Measurements from ENCODE around the gene PEX14. TPM values are rescaled to one million over a fixed set of nuclear protein-coding genes. Genes with fewer than 3 reads are reported as not detected.

PEX14 gene
- total RNA-seq, 1 experiment from 2014 or later, result 9.1 TPM

DNA sequence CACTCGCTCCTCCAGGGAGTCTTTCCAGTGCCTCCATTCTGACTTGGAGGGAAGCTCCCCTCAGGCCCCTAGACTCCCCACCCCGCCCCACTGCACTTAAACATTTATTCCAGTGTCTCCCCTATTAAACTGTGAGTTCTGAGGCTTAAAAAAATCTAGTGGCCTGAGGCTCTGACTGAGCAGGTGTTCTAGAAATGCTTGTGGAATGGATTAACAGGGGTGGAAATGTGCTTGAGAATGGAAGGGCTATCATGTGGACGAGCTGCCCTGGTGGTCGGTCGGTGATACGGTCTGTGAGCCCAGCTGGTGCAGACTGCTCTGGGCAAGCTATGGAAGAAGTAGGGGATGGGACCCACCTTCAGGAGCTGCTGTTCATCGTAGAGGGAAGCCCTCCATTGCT is 130.2 kb downstream of the PEX14 start:
- Histone ChIP-seq H3K4me1 (ENCODE audit: low read length) (no peaks in the 10 kb centered on the region), H4K20me1 (ENCODE audit: insufficient read depth, low read depth, low read length) (no peaks in the 10 kb centered on the region), H3K27ac (ENCODE audit: low read length) (no peak overlapping the region), H3K9me3 (ENCODE audit: low read length) (no peaks in the 10 kb centered on the region), H3K4me3 (ENCODE audit: low read length) (no peak overlapping the region), H3K4me2 (ENCODE audit: low read depth, low read length, poor library complexity, severe bottlenecking) (no peak overlapping the region), H3K9ac (ENCODE audit: low read length) (no peak overlapping the region), H3K79me2 (ENCODE audit: low read length) (peaks cover 17% of the 10 kb centered on the region), H3K9me2 (replicated peaks; ENCODE audit: insufficient read depth, low read length) (no peaks in the 10 kb centered on the region), H3K27me3 (ENCODE audit: low read length) (no peaks in the 10 kb centered on the region), H2AFZ (ENCODE audit: low read length) (no peak overlapping the region), H3K36me3 (ENCODE audit: insufficient read depth, low read length) (no peaks in the 10 kb centered on the region)
- no peak for DNase-seq

DNA sequence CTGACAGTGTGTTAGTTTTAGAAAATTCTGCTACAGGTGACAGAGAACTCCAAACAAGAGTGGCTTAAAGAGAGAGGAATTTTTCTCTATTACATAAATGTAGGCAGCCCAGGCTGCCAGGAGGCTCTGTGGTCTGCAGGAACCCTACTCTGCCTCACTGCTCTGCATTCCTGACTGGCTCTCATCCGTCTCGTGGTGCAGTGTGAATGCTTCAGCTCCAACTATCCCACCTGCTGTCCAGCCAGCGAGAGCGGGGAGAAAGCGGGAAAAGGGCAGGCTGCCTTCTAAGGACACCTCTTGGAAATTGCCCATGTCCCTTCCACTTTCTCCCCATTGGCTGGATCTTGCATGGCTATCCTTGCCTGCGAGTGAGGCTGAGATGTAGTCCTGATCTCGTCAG is 131.3 kb downstream of the PEX14 start:
- Histone ChIP-seq H3K36me3 (ENCODE audit: insufficient read depth, low read length) (no peaks in the 10 kb centered on the region), H3K4me3 (ENCODE audit: low read length) (no peak overlapping the region), H3K9me3 (ENCODE audit: low read length) (no peaks in the 10 kb centered on the region), H3K27ac (ENCODE audit: low read length) (no peak overlapping the region), H4K20me1 (ENCODE audit: insufficient read depth, low read depth, low read length) (no peaks in the 10 kb centered on the region), H3K79me2 (ENCODE audit: low read length) (peaks cover 17% of the 10 kb centered on the region), H3K27me3 (ENCODE audit: low read length) (no peaks in the 10 kb centered on the region), H3K9ac (ENCODE audit: low read length) (no peak overlapping the region), H2AFZ (ENCODE audit: low read length) (no peak overlapping the region), H3K9me2 (replicated peaks; ENCODE audit: insufficient read depth, low read length) (no peaks in the 10 kb centered on the region), H3K4me1 (ENCODE audit: low read length) (no peaks in the 10 kb centered on the region), H3K4me2 (ENCODE audit: low read depth, low read length, poor library complexity, severe bottlenecking) (no peak overlapping the region)
- DNase-seq, result no peak

DNA sequence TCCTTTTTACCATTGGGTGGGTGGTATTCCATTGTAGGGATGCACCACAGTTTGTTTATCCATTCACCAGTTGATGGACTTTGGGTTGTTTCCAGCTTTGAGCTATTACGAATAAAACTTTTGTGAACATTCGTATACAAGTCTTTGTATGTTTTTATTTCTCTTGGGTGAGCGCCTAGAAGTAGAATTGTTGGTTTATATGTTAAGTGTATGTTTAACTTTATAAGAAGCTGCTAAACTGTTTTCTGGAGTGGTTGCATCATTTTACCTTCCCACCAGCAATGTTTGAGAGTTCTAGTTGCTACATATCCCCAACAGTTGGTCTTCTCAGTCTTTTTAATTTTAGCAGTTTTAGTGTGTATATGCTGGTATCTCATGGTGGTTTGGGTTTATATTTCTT is 132.5 kb downstream of the PEX14 start:
- H3K9me3 ChIP-seq (ENCODE audit: low read length), result no peaks in the 10 kb centered on the region
- no peak overlapping the region for H3K27ac ChIP-seq (ENCODE audit: low read length)
- no peak overlapping the region for H3K9ac ChIP-seq (ENCODE audit: low read length)
- H4K20me1 ChIP-seq (ENCODE audit: insufficient read depth, low read depth, low read length), result no peaks in the 10 kb centered on the region
- DNase-seq, result no peak
- peaks cover 19% of the 10 kb centered on the region for H3K79me2 ChIP-seq (ENCODE audit: low read length)
- no peak overlapping the region for H3K4me3 ChIP-seq (ENCODE audit: low read length)
- no peak overlapping the region for H3K4me2 ChIP-seq (ENCODE audit: low read depth, low read length, poor library complexity, severe bottlenecking)
- no peaks in the 10 kb centered on the region for H3K9me2 ChIP-seq (replicated peaks; ENCODE audit: insufficient read depth, low read length)
- no peaks in the 10 kb centered on the region for H3K27me3 ChIP-seq (ENCODE audit: low read length)
- no peaks in the 10 kb centered on the region for H3K36me3 ChIP-seq (ENCODE audit: insufficient read depth, low read length)
- no peaks in the 10 kb centered on the region for H3K4me1 ChIP-seq (ENCODE audit: low read length)
- no peak overlapping the region for H2AFZ ChIP-seq (ENCODE audit: low read length)

DNA sequence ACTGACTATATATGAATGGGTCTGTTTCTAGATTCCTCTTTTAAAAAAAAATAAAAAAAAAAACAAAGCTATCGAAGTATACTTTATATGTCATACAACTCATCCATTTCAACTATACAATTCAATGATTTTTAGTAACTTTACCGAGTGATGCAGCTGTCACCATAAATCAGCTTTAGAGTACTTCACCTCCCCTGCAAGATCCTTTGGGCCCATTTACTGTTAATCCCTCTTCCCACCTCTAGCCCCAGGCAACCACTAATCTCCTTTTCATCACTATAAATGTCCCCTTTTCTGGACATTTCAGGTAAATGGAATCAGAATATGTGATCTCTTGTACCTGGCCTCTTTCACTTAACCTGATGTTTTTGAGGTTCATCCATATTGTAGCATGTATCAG is 133.9 kb downstream of the PEX14 start:
- Histone ChIP-seq H3K27ac (ENCODE audit: low read length) (no peak overlapping the region), H4K20me1 (ENCODE audit: insufficient read depth, low read depth, low read length) (no peaks in the 10 kb centered on the region), H3K4me1 (ENCODE audit: low read length) (no peaks in the 10 kb centered on the region), H3K27me3 (ENCODE audit: low read length) (no peaks in the 10 kb centered on the region), H2AFZ (ENCODE audit: low read length) (no peak overlapping the region), H3K4me3 (ENCODE audit: low read length) (no peak overlapping the region), H3K4me2 (ENCODE audit: low read depth, low read length, poor library complexity, severe bottlenecking) (no peak overlapping the region), H3K9me3 (ENCODE audit: low read length) (no peaks in the 10 kb centered on the region), H3K36me3 (ENCODE audit: insufficient read depth, low read length) (no peaks in the 10 kb centered on the region), H3K9me2 (replicated peaks; ENCODE audit: insufficient read depth, low read length) (no peaks in the 10 kb centered on the region), H3K9ac (ENCODE audit: low read length) (no peak overlapping the region), H3K79me2 (ENCODE audit: low read length) (peaks cover 23% of the 10 kb centered on the region)
- no peak for DNase-seq

DNA sequence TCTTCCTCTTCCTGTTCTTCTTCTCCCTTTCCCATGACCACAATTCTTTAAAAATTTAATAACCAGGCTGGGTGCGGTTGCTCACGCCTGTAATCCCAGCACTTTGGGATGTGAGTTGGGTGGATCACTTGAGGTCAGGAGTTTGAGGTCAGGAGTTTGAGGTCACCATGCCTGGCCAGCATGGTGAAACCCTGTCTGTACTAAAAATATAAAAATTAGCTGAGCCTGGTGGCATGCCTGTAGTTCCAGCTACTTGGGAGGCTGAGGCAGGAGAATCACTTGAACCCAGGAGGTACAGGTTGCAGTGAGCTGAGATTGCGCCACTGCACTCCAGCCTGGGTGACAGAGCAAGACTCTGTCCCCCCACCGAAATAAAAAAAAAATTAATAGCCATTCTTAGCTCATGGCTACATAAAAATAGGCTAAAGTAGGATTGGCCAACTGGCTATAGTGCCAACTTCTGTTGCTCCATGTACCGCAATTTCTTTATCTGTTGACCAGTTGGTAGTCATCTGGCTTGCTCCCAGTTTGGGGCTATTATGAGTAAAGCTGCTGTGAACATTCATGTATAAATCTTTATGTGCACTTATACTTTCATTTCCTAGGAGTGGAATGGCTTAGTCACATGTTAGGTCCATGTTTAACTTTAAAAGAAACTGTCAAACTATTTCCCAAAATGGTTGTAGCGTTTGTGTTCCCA is 136.3 kb downstream of the PEX14 start:
- no peak overlapping the region for H3K4me3 ChIP-seq (ENCODE audit: low read length)
- no peak overlapping the region for H3K27ac ChIP-seq (ENCODE audit: low read length)
- H3K27me3 ChIP-seq (ENCODE audit: low read length), result no peaks in the 10 kb centered on the region
- no peaks in the 10 kb centered on the region for H3K9me3 ChIP-seq (ENCODE audit: low read length)
- no peak overlapping the region for H2AFZ ChIP-seq (ENCODE audit: low read length)
- H3K4me1 ChIP-seq (ENCODE audit: low read length), result peaks cover 5% of the 10 kb centered on the region; the same call in 1 of the 2 replicates
- no peaks in the 10 kb centered on the region for H3K9me2 ChIP-seq (replicated peaks; ENCODE audit: insufficient read depth, low read length)
- no peak overlapping the region for H3K9ac ChIP-seq (ENCODE audit: low read length)
- no peaks in the 10 kb centered on the region for H4K20me1 ChIP-seq (ENCODE audit: insufficient read depth, low read depth, low read length)
- H3K4me2 ChIP-seq (ENCODE audit: low read depth, low read length, poor library complexity, severe bottlenecking), result no peak overlapping the region
- no peaks in the 10 kb centered on the region for H3K36me3 ChIP-seq (ENCODE audit: insufficient read depth, low read length)
- DNase-seq, result no peak
- peaks cover 23% of the 10 kb centered on the region for H3K79me2 ChIP-seq (ENCODE audit: low read length)

DNA sequence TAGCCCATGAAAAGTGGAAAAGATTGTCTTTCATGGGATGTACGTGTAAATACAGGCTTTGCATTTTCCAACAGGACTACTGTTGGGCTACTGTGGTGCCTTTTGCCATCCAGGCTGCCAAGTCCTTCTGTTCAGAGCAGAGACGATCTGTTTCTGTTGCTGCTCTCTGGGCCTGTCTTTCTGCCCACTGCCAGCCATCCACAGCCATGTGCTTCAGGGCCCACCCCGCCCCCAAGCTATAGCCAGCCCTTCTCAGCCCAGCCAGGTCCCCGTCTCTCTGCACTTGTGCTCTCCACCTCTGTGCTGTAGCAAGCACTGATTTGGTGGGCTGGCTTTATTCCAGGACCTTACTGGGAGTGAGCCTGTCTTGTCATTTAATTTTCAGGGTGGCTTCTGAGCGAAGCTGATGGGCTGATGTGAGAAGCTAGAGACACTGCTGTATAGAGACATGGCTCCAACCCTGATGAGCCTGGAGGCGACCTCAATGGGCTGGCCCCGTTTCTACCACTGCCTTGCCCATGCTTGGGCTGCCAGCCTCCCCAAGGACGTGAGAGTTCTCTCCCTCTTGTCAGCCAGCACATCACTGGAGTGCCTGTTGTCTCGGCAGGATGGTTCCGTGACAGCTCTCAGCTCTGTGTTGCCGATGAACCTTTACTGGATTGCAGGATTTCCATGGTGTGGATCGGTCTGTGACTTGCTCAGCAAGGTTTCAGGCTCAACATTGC is 137.8 kb downstream of the PEX14 start:
- Histone ChIP-seq H2AFZ (ENCODE audit: low read length) (no peak overlapping the region), H3K9me2 (replicated peaks; ENCODE audit: insufficient read depth, low read length) (no peaks in the 10 kb centered on the region), H3K4me3 (ENCODE audit: low read length) (no peak overlapping the region), H3K9me3 (ENCODE audit: low read length) (no peaks in the 10 kb centered on the region), H3K9ac (ENCODE audit: low read length) (no peak overlapping the region), H4K20me1 (ENCODE audit: insufficient read depth, low read depth, low read length) (no peaks in the 10 kb centered on the region), H3K27me3 (ENCODE audit: low read length) (no peaks in the 10 kb centered on the region), H3K4me1 (ENCODE audit: low read length) (peaks cover 5% of the 10 kb centered on the region; the same call in 1 of the 2 replicates), H3K79me2 (ENCODE audit: low read length) (peaks cover 17% of the 10 kb centered on the region), H3K4me2 (ENCODE audit: low read depth, low read length, poor library complexity, severe bottlenecking) (no peak overlapping the region), H3K36me3 (ENCODE audit: insufficient read depth, low read length) (no peaks in the 10 kb centered on the region), H3K27ac (ENCODE audit: low read length) (no peak overlapping the region)
- no peak for DNase-seq

DNA sequence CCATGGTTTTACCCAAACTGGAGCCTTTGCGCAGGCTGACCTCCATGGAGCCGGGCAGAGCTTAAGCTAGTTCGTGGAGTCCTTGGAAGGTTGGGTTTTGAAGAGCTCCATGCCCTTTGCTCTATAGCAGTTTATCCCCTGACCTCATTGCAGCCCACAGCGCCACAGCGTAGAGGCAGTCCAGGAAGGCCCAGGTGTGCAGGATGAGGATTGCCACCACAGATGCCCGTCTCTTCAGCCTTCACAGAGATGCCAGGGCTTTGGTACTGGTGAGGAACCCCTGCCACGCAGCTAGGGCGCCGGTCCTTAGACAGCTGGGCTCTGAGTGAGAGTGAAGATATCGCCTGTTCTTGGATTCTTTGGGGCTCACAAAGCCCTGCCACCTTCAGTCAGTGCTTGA is 138.6 kb downstream of the PEX14 start:
- H3K27me3 ChIP-seq (ENCODE audit: low read length), result no peaks in the 10 kb centered on the region
- H3K79me2 ChIP-seq (ENCODE audit: low read length), result peaks cover 12% of the 10 kb centered on the region; the same call in 1 of the 2 replicates
- no peak overlapping the region for H3K9ac ChIP-seq (ENCODE audit: low read length)
- no peaks in the 10 kb centered on the region for H4K20me1 ChIP-seq (ENCODE audit: insufficient read depth, low read depth, low read length)
- H3K9me2 ChIP-seq (replicated peaks; ENCODE audit: insufficient read depth, low read length), result no peaks in the 10 kb centered on the region
- H3K27ac ChIP-seq (ENCODE audit: low read length), result no peak overlapping the region
- DNase-seq, result no peak
- H3K4me3 ChIP-seq (ENCODE audit: low read length), result no peak overlapping the region
- no peaks in the 10 kb centered on the region for H3K36me3 ChIP-seq (ENCODE audit: insufficient read depth, low read length)
- H2AFZ ChIP-seq (ENCODE audit: low read length), result no peak overlapping the region
- peaks cover 5% of the 10 kb centered on the region; the same call in 1 of the 2 replicates for H3K4me1 ChIP-seq (ENCODE audit: low read length)
- H3K4me2 ChIP-seq (ENCODE audit: low read depth, low read length, poor library complexity, severe bottlenecking), result no peak overlapping the region
- H3K9me3 ChIP-seq (ENCODE audit: low read length), result no peaks in the 10 kb centered on the region

DNA sequence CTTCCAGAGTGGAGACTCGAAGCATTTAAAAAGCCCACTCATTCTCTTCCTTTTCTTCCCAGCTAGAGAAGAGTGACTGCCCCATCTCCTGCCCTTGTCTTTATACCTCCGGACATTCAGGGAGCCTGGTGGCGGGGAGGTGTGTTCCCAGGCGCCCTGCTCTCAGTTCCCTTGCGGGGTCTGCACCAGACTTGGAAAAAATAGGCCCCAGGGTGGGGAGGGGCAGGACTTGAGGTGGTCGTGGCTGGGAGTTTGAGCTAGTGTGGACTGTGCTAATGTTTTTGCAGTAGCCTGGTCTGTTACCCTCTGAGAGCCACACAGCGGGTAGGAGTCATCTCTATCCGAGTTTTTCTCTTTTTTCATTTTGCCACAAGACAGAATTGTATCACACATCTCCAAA is 139.1 kb downstream of the PEX14 start:
- no peaks in the 10 kb centered on the region for H3K27me3 ChIP-seq (ENCODE audit: low read length)

More for the DNA sequence above, 139.1 kb downstream of the PEX14 start:
- H3K4me1 ChIP-seq (ENCODE audit: low read length), result peaks cover 5% of the 10 kb centered on the region; the same call in 1 of the 2 replicates
- H4K20me1 ChIP-seq (ENCODE audit: insufficient read depth, low read depth, low read length), result no peaks in the 10 kb centered on the region
- H3K4me2 ChIP-seq (ENCODE audit: low read depth, low read length, poor library complexity, severe bottlenecking), result no peak overlapping the region
- no peak overlapping the region for H3K27ac ChIP-seq (ENCODE audit: low read length)
- H3K9ac ChIP-seq (ENCODE audit: low read length), result no peak overlapping the region
- H3K79me2 ChIP-seq (ENCODE audit: low read length), result peaks cover 9% of the 10 kb centered on the region; the same call in 1 of the 2 replicates
- DNase-seq, result no peak
- H3K9me2 ChIP-seq (replicated peaks; ENCODE audit: insufficient read depth, low read length), result no peaks in the 10 kb centered on the region
- no peaks in the 10 kb centered on the region for H3K36me3 ChIP-seq (ENCODE audit: insufficient read depth, low read length)
- H3K9me3 ChIP-seq (ENCODE audit: low read length), result no peaks in the 10 kb centered on the region
- H2AFZ ChIP-seq (ENCODE audit: low read length), result no peak overlapping the region
- no peak overlapping the region for H3K4me3 ChIP-seq (ENCODE audit: low read length)

Data from Karpas-422 (cell line).